Psoas muscle (tissue), 8 donors: ENCODE results near the gene MUC2. TPM values are rescaled to one million over a fixed set of nuclear protein-coding genes. Genes with fewer than 3 reads are reported as not detected.

Experiments
- ATAC-seq, 4 donors: fragments of 200-7000 bp; cut with Tn5 transposase; one replicate each; pipeline ENCODE4 v1.9.1; 2020; ENCODE audit warnings: moderate library complexity in 3 of 4, mild to moderate bottlenecking in 2 of 4
- DNase-seq, 2 donors: peaks; one replicate each; pipeline ENCODE4 v3.0.0-alpha.2; 2020
- H3K27ac ChIP-seq: fragments of 200-600 bp; one replicate; pipeline ENCODE4 v1.8.0; 2022
- H3K27me3 ChIP-seq, 3 donors: fragments of 200-600 bp in 1 of 3; one replicate each; pipeline versions ENCODE4 v1.6.1 to v1.8.0; 2013 to 2022; ENCODE audit warnings: low read length in 2 of 3, mild to moderate bottlenecking in 2 of 3, moderate library complexity in 1 of 3; ENCODE audit not compliant: insufficient read depth in 3 of 3
- H3K36me3 ChIP-seq, 2 donors: fragments of 200-600 bp in 1 of 2; one replicate each; pipeline versions ENCODE4 v1.6.1 to v1.8.0; 2013 to 2022; ENCODE audit warnings: low read depth in 1 of 2, mild to moderate bottlenecking in 1 of 2, moderate library complexity in 1 of 2; ENCODE audit not compliant: insufficient read depth in 1 of 2
- H3K4me1 ChIP-seq: fragments of 200-600 bp; one replicate; pipeline ENCODE4 v1.8.0; 2022
- H3K4me3 ChIP-seq: fragments of 200-600 bp; one replicate; pipeline ENCODE4 v1.8.0; 2022; ENCODE audit warnings: mild to moderate bottlenecking
- H3K9me3 ChIP-seq: fragments of 200-600 bp; one replicate; pipeline ENCODE4 v1.8.0; 2022
- WGBS, 3 donors: extraction: QIAGEN DNeasy Blood & Tissue Kit; methylation state at CpG; one replicate each; pipeline versions ENCODE4 v1.1.6 to v1.1.7; 2013; 5-methylcytosine and 5-hydroxymethylcytosine counted together
- intact Hi-C, 2 donors: fragments of 100-400 bp; cut with DNase I; formaldehyde crosslinking; loops; one replicate each; pipeline versions ENCODE4 v1.11.0 to v1.14.2; 2022
- polyA plus RNA-seq, 3 donors: library from polyadenylated mRNA; stranded (reverse); fragments of 200-250 nt; gene quantifications; one replicate each; pipeline ENCODE4 v1.2.3, GENCODE V29; 2013
- total RNA-seq, 4 donors: library from RNA; stranded (reverse); fragmentation: NEBNext Ultra II Directional in 2 of 4; extraction: Animal tissue kit (Norgen Biotek cat#: 25700) in 2 of 4; gene quantifications; one replicate each; pipeline versions ENCODE4 v1.2.1 to v1.2.4, GENCODE V29; 2021 to 2023
- TF ChIP-seq, protein P1 (sequence below): fragments of 200-600 bp; IDR thresholded peaks from one replicate; pipeline ENCODE4 v1.8.0; 2022; ENCODE audit warnings: antibody characterized with exemption
- donor health status: healthy with polysubstance abuse.
- donor health status: DM: no; HTN: no; CAD: no; lungs with moderate emphysema.
- donor health status: Bipolar disorder and iron deficiency.
- donor health status: healthy.
- donor health status: DM: yes; HTN: yes; CAD: no.
- donor health status: DM: no; HTN: no; CAD: no.
- donor health status: DM: no; HTN: no; CAD: no.
- donor health status: DM: yes; HTN: yes; CAD: no.

Gene MUC2
- total and polyA plus RNA-seq, 7 donors, result under 0.01 to 0.44 (median 0.02) TPM; not detected in 2

DNA sequence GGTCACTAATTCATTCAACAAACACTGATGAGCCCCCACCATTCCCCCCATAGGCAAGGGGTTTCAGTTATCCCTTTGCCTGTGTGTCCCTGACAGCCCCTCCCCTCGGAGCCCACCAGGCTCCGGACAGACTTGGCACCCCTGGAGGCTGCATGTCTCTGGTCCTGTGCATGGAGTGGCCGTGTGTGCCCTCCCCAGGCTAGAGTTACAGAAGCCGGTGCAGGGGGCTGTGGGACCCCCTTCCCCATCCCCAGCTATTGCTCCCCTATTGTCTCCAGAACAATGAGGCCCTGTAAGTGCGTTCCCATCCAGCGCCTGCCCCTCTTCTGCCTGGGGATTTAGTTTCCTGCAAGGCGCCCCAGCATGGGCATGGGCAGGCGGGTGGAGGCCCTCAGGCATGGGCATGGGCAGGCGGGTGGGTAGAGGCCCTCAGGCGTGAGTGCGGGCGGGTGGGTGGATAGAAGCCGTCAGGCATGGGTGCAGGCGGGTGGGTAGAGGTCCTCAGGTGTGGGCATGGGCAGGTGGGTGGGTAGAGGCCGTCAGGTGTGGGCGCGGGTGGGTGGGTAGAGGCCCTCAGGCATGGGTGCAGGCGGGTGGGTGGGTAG lies 1.5 kb downstream of the MUC2 start:
- Histone ChIP-seq H3K4me3 (no peak overlapping the region), H3K27ac (no peak overlapping the region), H3K4me1 (peaks cover 8% of the 10 kb centered on the region), H3K9me3 (no peaks in the 10 kb centered on the region), H3K36me3 (no peaks in the 10 kb centered on the region), H3K27me3 (peaks cover 0 to 15% (median 2%) of the 10 kb centered on the region in 3 donors)
- DNase-seq, result peak in 1 of 2 donors; percentile 39
- 78 to 82% (median 80%) methylated on average over 15 to 18 of the region's 18 CpGs for WGBS, 3 donors
- intact Hi-C loops, result no loop called here
- no peak for ATAC-seq
- TF ChIP-seq, protein P1, sequence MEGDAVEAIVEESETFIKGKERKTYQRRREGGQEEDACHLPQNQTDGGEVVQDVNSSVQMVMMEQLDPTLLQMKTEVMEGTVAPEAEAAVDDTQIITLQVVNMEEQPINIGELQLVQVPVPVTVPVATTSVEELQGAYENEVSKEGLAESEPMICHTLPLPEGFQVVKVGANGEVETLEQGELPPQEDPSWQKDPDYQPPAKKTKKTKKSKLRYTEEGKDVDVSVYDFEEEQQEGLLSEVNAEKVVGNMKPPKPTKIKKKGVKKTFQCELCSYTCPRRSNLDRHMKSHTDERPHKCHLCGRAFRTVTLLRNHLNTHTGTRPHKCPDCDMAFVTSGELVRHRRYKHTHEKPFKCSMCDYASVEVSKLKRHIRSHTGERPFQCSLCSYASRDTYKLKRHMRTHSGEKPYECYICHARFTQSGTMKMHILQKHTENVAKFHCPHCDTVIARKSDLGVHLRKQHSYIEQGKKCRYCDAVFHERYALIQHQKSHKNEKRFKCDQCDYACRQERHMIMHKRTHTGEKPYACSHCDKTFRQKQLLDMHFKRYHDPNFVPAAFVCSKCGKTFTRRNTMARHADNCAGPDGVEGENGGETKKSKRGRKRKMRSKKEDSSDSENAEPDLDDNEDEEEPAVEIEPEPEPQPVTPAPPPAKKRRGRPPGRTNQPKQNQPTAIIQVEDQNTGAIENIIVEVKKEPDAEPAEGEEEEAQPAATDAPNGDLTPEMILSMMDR, result no peak

GRCh38 chr11:1077033-1077416 lies 2.4 kb downstream of the MUC2 start:
- H3K4me1 ChIP-seq, result peaks cover 8% of the 10 kb centered on the region
- DNase-seq, result peak; percentile 9 to 34
- H3K27ac ChIP-seq, result no peak overlapping the region
- intact Hi-C loops, result no loop called here
- 69 to 78% (median 70%) methylated on average over 5 to 11 of the region's 11 CpGs for WGBS, 3 donors
- no peaks in the 10 kb centered on the region for H3K9me3 ChIP-seq
- ATAC-seq, result no peak
- H3K4me3 ChIP-seq, result no peak overlapping the region
- no peaks in the 10 kb centered on the region for H3K36me3 ChIP-seq
- peaks cover 0 to 15% (median 2%) of the 10 kb centered on the region in 3 donors for H3K27me3 ChIP-seq
- TF ChIP-seq, protein P1, result no peak

- ATAC-seq (no peak), DNase-seq (peak in 1 of 2 donors; percentile 30)
- intact Hi-C loops, result no loop called here
- Histone ChIP-seq H3K4me3 (no peak overlapping the region), H3K27me3 (peaks cover 0 to 13% (median 2%) of the 10 kb centered on the region in 3 donors), H3K4me1 (peaks cover 8% of the 10 kb centered on the region), H3K9me3 (no peaks in the 10 kb centered on the region), H3K36me3 (no peaks in the 10 kb centered on the region), H3K27ac (no peak overlapping the region)
- TF ChIP-seq, protein P1, result no peak
- WGBS, 3 donors, result 49 to 57% (median 54%) methylated on average over 30 to 33 of the region's 33 CpGs
Measured at GRCh38 chr11:1077417-1078119, 2.9 kb downstream of the MUC2 start.

DNA sequence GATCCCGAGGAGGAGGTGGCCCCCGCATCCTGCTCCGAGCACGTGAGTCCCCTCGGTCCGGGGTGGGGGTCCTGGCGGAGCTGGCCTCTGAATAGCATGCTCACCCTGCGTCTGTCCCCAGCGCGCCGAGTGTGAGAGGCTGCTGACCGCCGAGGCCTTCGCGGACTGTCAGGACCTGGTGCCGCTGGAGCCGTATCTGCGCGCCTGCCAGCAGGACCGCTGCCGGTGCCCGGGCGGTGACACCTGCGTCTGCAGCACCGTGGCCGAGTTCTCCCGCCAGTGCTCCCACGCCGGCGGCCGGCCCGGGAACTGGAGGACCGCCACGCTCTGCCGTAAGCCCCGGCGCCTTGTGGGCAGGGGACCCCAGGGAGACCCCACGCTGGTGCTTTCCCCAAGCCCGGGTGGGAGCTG lies 3.5 kb downstream of the MUC2 start:
- DNase-seq (peak; percentile 9 to 42), ATAC-seq (no peak)
- Histone ChIP-seq H3K4me3 (no peak overlapping the region), H3K27me3 (peaks cover 0 to 10% (median 2%) of the 10 kb centered on the region in 3 donors), H3K27ac (no peak overlapping the region), H3K4me1 (peaks cover 5% of the 10 kb centered on the region), H3K9me3 (no peaks in the 10 kb centered on the region), H3K36me3 (no peaks in the 10 kb centered on the region)
- 76 to 89% (median 81%) methylated on average over 30 to 39 of the region's 39 CpGs for WGBS, 3 donors
- intact Hi-C loops, result no loop called here
- TF ChIP-seq, protein P1, result no peak
